Subcutaneous adipose tissue (tissue), 4 donors: Measurements from ENCODE around the gene MEGF11. TPM values are rescaled to one million over a fixed set of nuclear protein-coding genes. Genes with fewer than 3 reads are reported as not detected.

Experiments
- total RNA-seq, 4 donors: library from RNA; depleted of rRNA; stranded (reverse); fragments of >200 nt; gene quantifications; one replicate each; pipeline ENCODE4 v1.1.0, GENCODE V29; 2016
- TF ChIP-seq, protein P1 (sequence below): fragments of 450-650 bp; IDR thresholded peaks from one replicate; pipeline ENCODE4 v1.5.1; 2016; ENCODE audit warnings: low read depth, mild to moderate bottlenecking, control low read depth, antibody characterized with exemption, moderate library complexity

MEGF11 gene
- total RNA-seq, 4 donors from 2014 or later, result not detected

DNA sequence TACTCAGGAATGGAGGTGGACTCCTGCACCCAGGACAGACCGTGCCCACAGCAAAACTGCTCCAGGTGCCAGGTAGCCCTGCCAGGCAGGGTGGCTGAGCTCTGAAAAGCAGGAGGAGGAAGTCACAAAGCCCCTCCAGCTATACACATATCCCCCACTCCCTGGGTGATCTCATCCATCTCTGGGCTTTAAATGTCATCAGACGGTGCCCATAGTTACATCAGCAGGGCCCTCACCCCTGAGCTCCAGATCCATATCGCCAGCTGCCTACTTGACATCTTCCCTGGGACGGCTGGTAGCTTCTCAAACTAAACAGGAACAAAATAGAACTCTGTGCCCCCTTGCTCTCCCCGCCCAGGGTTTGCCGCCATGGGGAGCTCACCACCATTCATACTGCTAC lies 87.7 kb downstream of the MEGF11 start:
- TF ChIP-seq, protein P1, sequence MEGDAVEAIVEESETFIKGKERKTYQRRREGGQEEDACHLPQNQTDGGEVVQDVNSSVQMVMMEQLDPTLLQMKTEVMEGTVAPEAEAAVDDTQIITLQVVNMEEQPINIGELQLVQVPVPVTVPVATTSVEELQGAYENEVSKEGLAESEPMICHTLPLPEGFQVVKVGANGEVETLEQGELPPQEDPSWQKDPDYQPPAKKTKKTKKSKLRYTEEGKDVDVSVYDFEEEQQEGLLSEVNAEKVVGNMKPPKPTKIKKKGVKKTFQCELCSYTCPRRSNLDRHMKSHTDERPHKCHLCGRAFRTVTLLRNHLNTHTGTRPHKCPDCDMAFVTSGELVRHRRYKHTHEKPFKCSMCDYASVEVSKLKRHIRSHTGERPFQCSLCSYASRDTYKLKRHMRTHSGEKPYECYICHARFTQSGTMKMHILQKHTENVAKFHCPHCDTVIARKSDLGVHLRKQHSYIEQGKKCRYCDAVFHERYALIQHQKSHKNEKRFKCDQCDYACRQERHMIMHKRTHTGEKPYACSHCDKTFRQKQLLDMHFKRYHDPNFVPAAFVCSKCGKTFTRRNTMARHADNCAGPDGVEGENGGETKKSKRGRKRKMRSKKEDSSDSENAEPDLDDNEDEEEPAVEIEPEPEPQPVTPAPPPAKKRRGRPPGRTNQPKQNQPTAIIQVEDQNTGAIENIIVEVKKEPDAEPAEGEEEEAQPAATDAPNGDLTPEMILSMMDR, result no peak

DNA sequence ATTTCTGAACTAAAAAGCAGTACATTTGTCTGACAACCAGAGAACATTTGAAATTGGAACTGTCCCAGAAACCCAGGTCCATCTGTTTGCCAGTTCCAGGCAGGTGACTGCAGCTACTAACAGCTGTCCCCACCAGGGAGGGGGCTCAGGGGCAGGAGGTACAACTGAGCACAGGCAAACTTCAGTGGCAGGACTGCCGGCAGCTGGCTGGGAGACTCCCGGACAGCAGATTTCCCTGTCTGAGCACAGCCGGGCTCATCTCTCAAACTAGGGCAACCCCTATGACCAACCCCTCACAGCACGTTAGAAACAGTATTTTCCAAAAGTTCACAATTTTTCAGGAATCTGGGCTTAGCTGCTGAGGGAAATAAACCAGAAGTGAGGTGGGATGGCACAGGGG lies 88.8 kb downstream of the MEGF11 start:
- TF ChIP-seq, protein P1, result no peak

DNA sequence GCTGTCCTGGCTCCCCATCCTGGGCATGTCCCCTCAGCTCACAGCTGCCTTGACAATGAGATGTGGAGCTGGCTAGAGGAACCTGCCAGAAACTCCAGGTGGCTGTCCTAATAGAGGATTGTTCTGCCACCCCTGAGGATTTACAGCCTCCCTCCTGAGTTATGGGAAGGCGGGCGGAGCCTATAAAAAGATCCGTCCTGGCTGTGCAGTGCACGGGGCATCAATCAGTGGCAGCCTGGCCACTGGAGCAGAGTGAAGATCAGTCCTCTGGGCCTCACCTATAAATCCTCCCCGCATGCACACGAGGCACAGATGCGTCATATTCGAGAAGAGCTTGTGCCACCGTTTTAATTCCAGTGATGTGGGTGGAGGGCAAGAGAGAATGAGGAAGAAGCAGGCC lies 90.0 kb downstream of the MEGF11 start:
- TF ChIP-seq, protein P1, result no peak

DNA sequence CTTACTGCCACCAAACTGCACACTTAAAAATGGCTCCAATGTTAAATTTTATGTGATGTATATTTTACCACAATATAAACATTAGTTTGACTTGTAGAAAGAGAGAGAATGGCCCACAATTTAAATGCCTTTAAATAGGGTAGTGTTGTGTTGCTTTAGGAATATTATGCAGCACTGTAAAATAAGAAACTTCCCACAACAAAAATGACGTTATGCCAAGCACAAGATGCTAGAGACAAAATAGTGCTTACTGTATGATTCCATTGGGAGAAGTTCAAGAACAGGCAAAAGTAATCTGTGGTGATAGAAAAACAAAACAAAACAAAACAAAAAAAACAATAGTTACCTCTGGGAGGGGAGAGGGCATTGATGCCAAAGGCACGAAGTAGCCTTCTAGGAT lies 91.3 kb downstream of the MEGF11 start:
- TF ChIP-seq, protein P1, result no peak

DNA sequence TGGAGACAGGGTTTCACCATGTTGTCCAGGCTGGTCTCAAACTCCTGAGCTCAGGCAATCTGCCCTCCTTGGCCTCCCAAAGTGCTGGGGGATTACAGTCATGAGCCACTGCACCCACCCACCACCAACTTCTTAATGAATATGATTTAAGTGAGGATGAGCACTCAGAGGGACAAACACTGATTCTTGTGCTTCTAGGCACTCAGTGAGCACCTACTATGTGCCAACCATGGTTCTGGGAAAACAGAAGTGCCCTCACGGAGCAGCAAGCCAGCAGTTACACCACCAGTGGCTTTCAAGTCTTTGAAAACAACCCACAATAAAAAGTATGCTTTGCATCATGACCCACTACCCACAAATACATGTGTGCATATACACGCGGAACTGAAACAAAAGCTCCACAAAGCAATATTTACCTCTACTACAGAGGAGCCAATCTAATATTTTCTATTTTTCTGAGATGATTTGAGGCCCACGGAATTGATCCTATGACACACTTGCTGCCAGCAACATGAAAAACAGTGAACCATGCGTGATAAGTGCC lies 91.9 kb downstream of the MEGF11 start:
- TF ChIP-seq, protein P1, result no peak

DNA sequence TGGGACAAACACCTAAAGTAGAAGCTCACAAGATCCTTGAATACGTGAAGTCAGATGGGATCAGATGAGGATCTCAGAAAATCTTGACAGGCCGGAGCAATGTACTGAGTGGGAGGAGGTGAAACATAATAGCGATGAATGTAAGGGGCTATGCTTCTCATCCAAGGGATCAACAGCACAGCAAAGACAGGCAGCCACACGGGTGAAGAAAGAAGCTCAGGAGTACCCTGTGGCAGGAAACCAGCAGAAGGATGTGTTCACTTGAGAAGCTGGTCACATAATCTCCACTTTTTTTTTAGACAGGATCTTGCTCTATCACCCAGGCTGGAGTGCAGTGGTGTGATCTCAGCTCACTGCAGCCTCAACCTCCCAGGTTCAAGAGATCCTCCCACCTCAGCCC lies 92.4 kb downstream of the MEGF11 start:
- TF ChIP-seq, protein P1, result no peak

DNA sequence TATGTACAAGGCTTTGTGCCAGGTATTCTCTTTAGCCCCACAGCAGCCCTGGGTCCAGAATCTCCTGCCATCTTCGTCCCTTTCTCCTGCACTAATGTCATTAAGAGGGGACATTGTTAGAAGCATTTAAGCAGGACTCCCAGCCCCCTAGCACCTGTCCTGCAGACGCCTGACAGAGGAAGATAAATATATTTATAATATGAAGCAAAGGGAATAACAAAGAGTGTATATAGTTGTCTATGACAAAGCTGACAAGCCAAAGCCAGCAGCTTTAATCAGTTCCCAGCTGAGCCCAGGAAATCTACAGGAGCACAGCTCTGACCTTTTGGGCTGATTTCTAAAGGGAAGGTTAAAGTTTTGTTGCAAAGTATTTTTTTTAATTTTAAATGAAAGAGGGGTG lies 96.0 kb downstream of the MEGF11 start:
- TF ChIP-seq, protein P1, result no peak
